HCT116 (cell line): ENCODE data around the gene RPH3AL. TPM values are rescaled to one million over a fixed set of nuclear protein-coding genes. Genes with fewer than 3 reads are reported as not detected.

Experiments
- total RNA-seq: library from RNA; stranded (reverse); gene quantifications from one replicate; pipeline ENCODE4 v1.2.1, GENCODE V29; 2021; ENCODE audit not compliant: unreplicated experiment

RPH3AL gene
- total RNA-seq, 1 experiment from 2014 or later: 17.0 TPM

Other genes with a start within 250 kb of the RPH3AL start
- not detected for gene SCGB1C2, start 215.2 kb downstream of the RPH3AL start, total RNA-seq
- gene DOC2B, start 171.2 kb downstream of the RPH3AL start, total RNA-seq: 15.2 TPM
- 36.9 TPM for gene RFLNB, start 93.1 kb upstream of the RPH3AL start, total RNA-seq